RWPE2 (cell line): Measurements from ENCODE around the gene L3MBTL4.

Experiments used
- ATAC-seq: fragments of 200-7000 bp; cut with Tn5 transposase; 3 replicates; pipeline ENCODE4 v1.9.1; 2021; ENCODE audit warnings: low read depth
- DNase-seq: peaks from one replicate; pipeline ENCODE4 v3.0.0-alpha.2; 2020; ENCODE audit warnings: low spot score
- H3K27ac ChIP-seq: fragments of 450-650 bp; 2 replicates; pipeline ENCODE4 v1.5.1; 2017; ENCODE audit warnings: mild to moderate bottlenecking; ENCODE audit not compliant: poor library complexity, severe bottlenecking
- H3K27me3 ChIP-seq: fragments of 250-450 bp; sonication (Bioruptor Pico); 2 replicates; pipeline ENCODE4 v1.5.1; 2021; ENCODE audit warnings: mild to moderate bottlenecking, moderate library complexity; ENCODE audit not compliant: insufficient read depth, poor library complexity, severe bottlenecking
- H3K36me3 ChIP-seq: fragments of 250-450 bp; sonication (Bioruptor Pico); 2 replicates; pipeline ENCODE4 v1.5.1; 2020; ENCODE audit warnings: low read depth, mild to moderate bottlenecking, moderate library complexity
- H3K4me1 ChIP-seq: fragments of 250-450 bp; sonication (Bioruptor Pico); 2 replicates; pipeline ENCODE4 v1.5.1; 2021; ENCODE audit warnings: mild to moderate bottlenecking, moderate library complexity; ENCODE audit not compliant: insufficient read depth, poor library complexity, severe bottlenecking
- H3K4me3 ChIP-seq: fragments of 250-450 bp; sonication (Bioruptor Pico); 2 replicates; pipeline ENCODE4 v1.5.1; 2021; ENCODE audit warnings: mild to moderate bottlenecking, moderate library complexity; ENCODE audit not compliant: severe bottlenecking
- H3K9me3 ChIP-seq: fragments of 250-450 bp; sonication (Bioruptor Pico); 2 replicates; pipeline ENCODE4 v1.5.1; 2021; ENCODE audit warnings: mild to moderate bottlenecking, moderate library complexity; ENCODE audit not compliant: severe bottlenecking
- CTCF ChIP-seq: fragments of 450-650 bp; IDR thresholded peaks from one replicate; pipeline ENCODE4 v1.5.1; 2017; ENCODE audit warnings: mild to moderate bottlenecking, moderate library complexity; ENCODE audit not compliant: poor library complexity, severe bottlenecking

Gene L3MBTL4

DNA sequence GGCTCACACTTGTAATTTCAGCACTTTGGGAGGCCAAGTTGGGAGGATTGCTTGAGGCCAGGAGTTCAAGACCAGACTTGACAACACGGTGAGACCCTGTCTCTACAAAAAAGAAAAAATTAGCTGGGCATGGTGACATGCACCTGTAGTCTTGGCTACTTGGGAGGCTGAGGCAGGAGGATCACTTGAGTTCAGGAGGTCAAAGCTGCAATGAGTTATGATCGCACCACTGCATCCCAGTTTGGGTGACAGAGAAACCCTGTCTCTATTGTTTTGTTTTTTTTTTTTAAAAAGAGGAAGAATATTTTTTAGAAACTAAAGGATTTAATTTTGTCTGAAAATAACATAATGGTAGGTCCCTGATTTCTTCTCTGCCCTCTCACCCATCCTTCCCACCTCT is 440.0 kb downstream of the L3MBTL4 start:
- Histone ChIP-seq H3K4me3 (no peak overlapping the region), H3K9me3 (no peaks in the 10 kb centered on the region), H3K27me3 (no peaks in the 10 kb centered on the region), H3K27ac (no peak overlapping the region), H3K4me1 (no peaks in the 10 kb centered on the region), H3K36me3 (no peaks in the 10 kb centered on the region)
- DNase-seq, result no peak
- no peak for TF ChIP-seq CTCF
- no peak for ATAC-seq

DNA sequence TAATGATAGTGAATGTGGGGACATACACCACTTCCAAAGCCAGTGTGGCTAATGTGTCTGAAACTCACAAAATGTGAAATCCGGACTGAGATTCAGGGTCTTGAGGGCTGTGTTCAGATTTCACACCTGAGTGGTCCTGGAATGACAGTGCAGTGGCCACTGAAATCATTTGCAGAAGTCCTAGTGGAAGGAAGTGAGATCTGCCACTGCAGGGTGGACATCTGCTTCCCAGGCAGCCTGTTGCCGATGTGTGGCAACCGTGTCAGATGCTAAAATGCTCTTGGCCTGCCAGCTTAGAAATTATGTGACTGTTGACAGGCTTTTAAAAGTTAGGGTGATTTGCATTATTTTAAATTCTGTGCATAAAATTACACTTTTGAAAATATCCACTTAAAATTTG is 441.6 kb downstream of the L3MBTL4 start:
- no peaks in the 10 kb centered on the region for H3K4me1 ChIP-seq
- no peaks in the 10 kb centered on the region for H3K36me3 ChIP-seq
- ATAC-seq, result no peak

DNA sequence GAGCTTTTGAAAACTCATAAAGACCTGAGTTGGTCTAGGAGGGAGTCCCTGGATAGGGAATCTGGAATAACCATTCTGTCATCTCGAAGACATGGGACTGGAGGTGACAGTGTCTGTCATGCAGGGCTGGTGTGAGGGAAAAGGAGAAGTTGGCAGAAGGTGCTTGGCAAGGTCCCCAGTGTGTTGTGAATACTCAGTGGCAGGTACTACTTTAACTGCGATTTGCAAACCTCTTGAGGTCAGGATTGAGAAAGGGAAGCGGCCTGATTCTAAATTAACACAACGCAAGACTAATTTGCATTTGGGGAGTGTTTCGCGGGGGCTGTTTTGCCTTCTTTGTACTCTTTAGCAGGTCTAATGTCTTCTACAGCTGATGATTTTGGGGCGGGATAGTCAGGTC is 442.4 kb downstream of the L3MBTL4 start:
- Histone ChIP-seq H3K27ac (no peak overlapping the region), H3K27me3 (no peaks in the 10 kb centered on the region), H3K36me3 (no peaks in the 10 kb centered on the region), H3K4me3 (no peak overlapping the region), H3K9me3 (no peaks in the 10 kb centered on the region), H3K4me1 (no peaks in the 10 kb centered on the region)
- ATAC-seq, result no peak
- no peak for TF ChIP-seq CTCF
- DNase-seq, result no peak

More for the DNA sequence above, 441.6 kb downstream of the L3MBTL4 start:
- H3K27ac ChIP-seq, result no peak overlapping the region
- no peak for TF ChIP-seq CTCF
- no peak for DNase-seq
- H3K27me3 ChIP-seq, result no peaks in the 10 kb centered on the region
- no peaks in the 10 kb centered on the region for H3K9me3 ChIP-seq
- H3K4me3 ChIP-seq, result no peak overlapping the region

GRCh38 chr18:5969989-5970403 is 444.7 kb downstream of the L3MBTL4 start:
- H3K4me1 ChIP-seq, result no peaks in the 10 kb centered on the region
- no peak for TF ChIP-seq CTCF
- no peak overlapping the region for H3K4me3 ChIP-seq
- no peaks in the 10 kb centered on the region for H3K36me3 ChIP-seq
- ATAC-seq (no peak), DNase-seq (no peak)
- no peaks in the 10 kb centered on the region for H3K9me3 ChIP-seq
- H3K27ac ChIP-seq, result no peak overlapping the region
- no peaks in the 10 kb centered on the region for H3K27me3 ChIP-seq

- TF ChIP-seq CTCF, result no peak
- no peak overlapping the region for H3K27ac ChIP-seq
- H3K36me3 ChIP-seq, result no peaks in the 10 kb centered on the region
- no peak overlapping the region for H3K4me3 ChIP-seq
- no peaks in the 10 kb centered on the region for H3K27me3 ChIP-seq
- no peaks in the 10 kb centered on the region for H3K9me3 ChIP-seq
- ATAC-seq, result no peak
- H3K4me1 ChIP-seq, result no peaks in the 10 kb centered on the region
- DNase-seq, result no peak
Measured at GRCh38 chr18:5969355-5969988, 445.2 kb downstream of the L3MBTL4 start.
